B cell (primary cell): ENCODE measurements around the gene ITPK1.

Experiments used
- CTCF ChIP-seq: fragments of 200-600 bp; IDR thresholded peaks from one replicate; pipeline ENCODE4 v1.8.0; 2022; ENCODE audit warnings: antibody characterized with exemption, mild to moderate bottlenecking
- EZH2 ChIP-seq: IDR thresholded peaks from 2 replicates; pipeline ENCODE4 v1.6.1; 2012; ENCODE audit warnings: borderline replicate concordance, low read depth, mild to moderate bottlenecking, moderate library complexity, low read length; ENCODE audit not compliant: insufficient read depth, poor library complexity, severe bottlenecking

- TF ChIP-seq EZH2 (no peak), CTCF (no peak)
Measured at GRCh38 chr14:93034671-93034994, 81.1 kb downstream of the ITPK1 start.
